Activated T-cell treated with anti-CD3 and anti-CD28 coated beads, Interleukin-2, amount 50 U/mL, for 24 hours (primary cell): Measurements from ENCODE around the gene GNA12.
"Not testable (repeated sequence)": the region's sequence is repeated elsewhere in the genome, so short reads cannot be mapped to it uniquely, and the experiment has no call there.

Experiments used
- DNase-seq: peaks from one replicate; pipeline ENCODE4 v3.0.0-alpha.2; 2020
- H3K27ac Mint-ChIP-seq: 2 replicates; pipeline ENCODE4 v1.8.0; 2020; ENCODE audit warnings: mild to moderate bottlenecking, mixed read lengths
- H3K27me3 Mint-ChIP-seq: 2 replicates; pipeline ENCODE4 v1.8.0; 2020; ENCODE audit warnings: mixed read lengths
- H3K36me3 Mint-ChIP-seq: 2 replicates; pipeline ENCODE4 v1.8.0; 2020; ENCODE audit warnings: low read depth, mixed read lengths
- H3K4me1 Mint-ChIP-seq: 2 replicates; pipeline ENCODE4 v1.8.0; 2020; ENCODE audit warnings: low read depth, mixed read lengths
- H3K4me3 Mint-ChIP-seq: 2 replicates; pipeline ENCODE4 v1.8.0; 2020; ENCODE audit warnings: mild to moderate bottlenecking, moderate library complexity, mixed read lengths
- H3K9me3 Mint-ChIP-seq: 2 replicates; pipeline ENCODE4 v1.8.0; 2020; ENCODE audit warnings: mixed read lengths

Gene GNA12

GRCh38 chr7:2856388-2857169, 12.5 kb upstream of the GNA12 start:
- peaks cover 1% of the 10 kb centered on the region for H3K4me1 Mint-ChIP-seq
- no peak for DNase-seq
- no peak overlapping the region for H3K27ac Mint-ChIP-seq
- no peaks in the 10 kb centered on the region for H3K27me3 Mint-ChIP-seq
- no peaks in the 10 kb centered on the region for H3K9me3 Mint-ChIP-seq
- no peaks in the 10 kb centered on the region for H3K36me3 Mint-ChIP-seq
- H3K4me3 Mint-ChIP-seq, result no peak overlapping the region

GRCh38 chr7:2855386-2855785, 11.3 kb upstream of the GNA12 start:
- Mint-ChIP-seq H3K27ac (no peak overlapping the region), H3K36me3 (no peaks in the 10 kb centered on the region), H3K27me3 (no peaks in the 10 kb centered on the region), H3K4me1 (peaks cover 7% of the 10 kb centered on the region), H3K9me3 (no peaks in the 10 kb centered on the region), H3K4me3 (no peak overlapping the region)
- DNase-seq, result no peak

GRCh38 chr7:2853552-2853951, 9.4 kb upstream of the GNA12 start:
- H3K4me3 Mint-ChIP-seq, H3K36me3 Mint-ChIP-seq, H3K9me3 Mint-ChIP-seq, H3K27ac Mint-ChIP-seq, H3K27me3 Mint-ChIP-seq, DNase-seq, H3K4me1 Mint-ChIP-seq: not testable (repeated sequence)

- no peak overlapping the region for H3K27ac Mint-ChIP-seq
- no peaks in the 10 kb centered on the region for H3K9me3 Mint-ChIP-seq
- peaks cover 9% of the 10 kb centered on the region for H3K4me1 Mint-ChIP-seq
- H3K4me3 Mint-ChIP-seq, result no peak overlapping the region
- no peaks in the 10 kb centered on the region for H3K27me3 Mint-ChIP-seq
- H3K36me3 Mint-ChIP-seq, result no peaks in the 10 kb centered on the region
- no peak for DNase-seq
Measured at GRCh38 chr7:2853147-2853546, 9.0 kb upstream of the GNA12 start.

GRCh38 chr7:2851497-2851896, 7.4 kb upstream of the GNA12 start:
- Mint-ChIP-seq H3K9me3 (no peaks in the 10 kb centered on the region), H3K27me3 (no peaks in the 10 kb centered on the region), H3K36me3 (no peaks in the 10 kb centered on the region), H3K27ac (peak overlapping the region; percentile 51), H3K4me1 (peaks cover 9% of the 10 kb centered on the region), H3K4me3 (no peak overlapping the region)
- no peak for DNase-seq

GRCh38 chr7:2849941-2850766, 6.0 kb upstream of the GNA12 start:
- Mint-ChIP-seq H3K27me3 (no peaks in the 10 kb centered on the region), H3K4me1 (peaks cover 16% of the 10 kb centered on the region), H3K27ac (no peak overlapping the region), H3K4me3 (no peak overlapping the region), H3K9me3 (no peaks in the 10 kb centered on the region), H3K36me3 (no peaks in the 10 kb centered on the region)
- no peak for DNase-seq

- peaks cover 45% of the 10 kb centered on the region for H3K4me1 Mint-ChIP-seq
- H3K36me3 Mint-ChIP-seq, result peaks cover 10% of the 10 kb centered on the region
- no peaks in the 10 kb centered on the region for H3K9me3 Mint-ChIP-seq
- no peak for DNase-seq
- H3K27me3 Mint-ChIP-seq, result no peaks in the 10 kb centered on the region
- peak overlapping the region; percentile 74 for H3K4me3 Mint-ChIP-seq
- peak overlapping the region; percentile 76 for H3K27ac Mint-ChIP-seq
Measured at GRCh38 chr7:2845034-2845592, 1.0 kb upstream of the GNA12 start.

GRCh38 chr7:2843711-2844152, 376 bp downstream of the GNA12 start:
- Mint-ChIP-seq H3K27ac (no peak overlapping the region), H3K27me3 (no peaks in the 10 kb centered on the region), H3K4me3 (peak overlapping the region; percentile 80), H3K9me3 (no peaks in the 10 kb centered on the region), H3K36me3 (peaks cover 16% of the 10 kb centered on the region), H3K4me1 (peaks cover 52% of the 10 kb centered on the region)
- DNase-seq, result no peak

GRCh38 chr7:2843191-2843685, 870 bp downstream of the GNA12 start:
- Mint-ChIP-seq H3K4me1 (peaks cover 54% of the 10 kb centered on the region), H3K36me3 (peaks cover 19% of the 10 kb centered on the region), H3K9me3 (no peaks in the 10 kb centered on the region), H3K4me3 (peak overlapping the region; percentile 80), H3K27ac (peak overlapping the region; percentile 73), H3K27me3 (no peaks in the 10 kb centered on the region)
- DNase-seq, result no peak

GRCh38 chr7:2841907-2842306, 2.2 kb downstream of the GNA12 start:
- Mint-ChIP-seq H3K27me3 (no peaks in the 10 kb centered on the region), H3K36me3 (peaks cover 26% of the 10 kb centered on the region), H3K27ac (peak overlapping the region; percentile 29), H3K4me1 (peaks cover 65% of the 10 kb centered on the region), H3K9me3 (no peaks in the 10 kb centered on the region), H3K4me3 (no peak overlapping the region)
- no peak for DNase-seq

GRCh38 chr7:2840458-2840857, 3.6 kb downstream of the GNA12 start:
- Mint-ChIP-seq H3K27ac (no peak overlapping the region), H3K4me3 (no peak overlapping the region), H3K4me1 (peaks cover 67% of the 10 kb centered on the region)

GRCh38 chr7:2838873-2839578, 5.1 kb downstream of the GNA12 start:
- Mint-ChIP-seq H3K9me3 (no peaks in the 10 kb centered on the region), H3K36me3 (peaks cover 43% of the 10 kb centered on the region), H3K4me3 (no peak overlapping the region), H3K27me3 (no peaks in the 10 kb centered on the region), H3K27ac (no peak overlapping the region), H3K4me1 (peaks cover 56% of the 10 kb centered on the region)
- no peak for DNase-seq

More at GRCh38 chr7:2840458-2840857, 3.6 kb downstream of the GNA12 start:
- H3K36me3 Mint-ChIP-seq, result peaks cover 38% of the 10 kb centered on the region
- H3K9me3 Mint-ChIP-seq, result no peaks in the 10 kb centered on the region
- no peaks in the 10 kb centered on the region for H3K27me3 Mint-ChIP-seq
- no peak for DNase-seq

- H3K9me3 Mint-ChIP-seq, result no peaks in the 10 kb centered on the region
- peaks cover 56% of the 10 kb centered on the region for H3K4me1 Mint-ChIP-seq
- H3K27ac Mint-ChIP-seq, result no peak overlapping the region
Measured at GRCh38 chr7:2838451-2838850, 5.7 kb downstream of the GNA12 start.

GRCh38 chr7:2837496-2837895, 6.6 kb downstream of the GNA12 start:
- no peaks in the 10 kb centered on the region for H3K27me3 Mint-ChIP-seq
- no peak for DNase-seq
- H3K36me3 Mint-ChIP-seq, result peaks cover 43% of the 10 kb centered on the region
- H3K27ac Mint-ChIP-seq, result peak overlapping the region; percentile 26
- H3K9me3 Mint-ChIP-seq, result no peaks in the 10 kb centered on the region
- H3K4me3 Mint-ChIP-seq, result peak overlapping the region; percentile 44
- H3K4me1 Mint-ChIP-seq, result peaks cover 47% of the 10 kb centered on the region

More at GRCh38 chr7:2838451-2838850, 5.7 kb downstream of the GNA12 start:
- H3K4me3 Mint-ChIP-seq, result no peak overlapping the region
- no peak for DNase-seq
- H3K36me3 Mint-ChIP-seq, result peaks cover 43% of the 10 kb centered on the region
- no peaks in the 10 kb centered on the region for H3K27me3 Mint-ChIP-seq
